HepG2 (cell line): ENCODE measurements around the gene S1PR2. TPM values are rescaled to one million over a fixed set of nuclear protein-coding genes. Genes with fewer than 3 reads are reported as not detected.

Source experiments
- CBFB ChIP-seq: sonication (generic); formaldehyde crosslinking; IDR thresholded peaks from 2 replicates; pipeline ENCODE4 v1.4.0; 2020; ENCODE audit warnings: missing genetic modification reagents
- ETV5 ChIP-seq: IDR thresholded peaks from 2 replicates; pipeline ENCODE4 v1.6.1; 2018; ENCODE audit warnings: missing biosample characterization, missing genetic modification reagents, inconsistent platforms, borderline replicate concordance
- HOXA7 ChIP-seq: sonication (generic); formaldehyde crosslinking; IDR thresholded peaks from 2 replicates; pipeline ENCODE4 v1.8.1; 2022; ENCODE audit warnings: mild to moderate bottlenecking, missing genetic modification reagents, moderate library complexity
- KDM6A ChIP-seq: IDR thresholded peaks from 2 replicates; pipeline ENCODE4 v1.6.1; 2016; ENCODE audit warnings: low read depth
- NONO ChIP-seq, 2 experiments: fragments of 450-650 bp in 1 of 2; sonication (generic) in 1 of 2; formaldehyde crosslinking in 1 of 2; IDR thresholded peaks in 1 of 2; conservative IDR thresholded peaks in 1 of 2; 2 replicates each; pipeline versions ENCODE4 v1.6.1 to v1.8.0; 2017 to 2022; ENCODE audit warnings: mild to moderate bottlenecking in 1 of 2, missing genetic modification reagents in 1 of 2, moderate library complexity in 1 of 2
- ZBTB42 ChIP-seq: sonication (generic); formaldehyde crosslinking; IDR thresholded peaks from 2 replicates; pipeline ENCODE4 v1.5.0; 2020; ENCODE audit warnings: mild to moderate bottlenecking, missing genetic modification reagents
- ZFX ChIP-seq: sonication (generic); formaldehyde crosslinking; IDR thresholded peaks from 2 replicates; pipeline ENCODE4 v1.4.0; 2020; ENCODE audit warnings: mild to moderate bottlenecking, low read depth, missing genetic modification reagents, moderate library complexity
- ZHX2 ChIP-seq, 2 experiments: sonication (generic) in 1 of 2; formaldehyde crosslinking in 1 of 2; IDR thresholded peaks; 2 replicates each; pipeline versions ENCODE4 v1.6.1 to v1.9.0; 2014 to 2022; ENCODE audit warnings: antibody characterized with exemption in 1 of 2, borderline replicate concordance in 1 of 2, inconsistent platforms in 1 of 2, low read depth in 1 of 2, missing genetic modification reagents in 1 of 2
- ZNF282 ChIP-seq: fragments of 450-650 bp; IDR thresholded peaks from 2 replicates; pipeline ENCODE4 v1.6.1; 2018; ENCODE audit not compliant: partially characterized antibody
- ZNF407 ChIP-seq: sonication (generic); formaldehyde crosslinking; IDR thresholded peaks from one replicate; pipeline ENCODE4 v1.5.1; 2020; ENCODE audit warnings: mild to moderate bottlenecking, missing genetic modification reagents; ENCODE audit errors: not compliant biosample characterization
- ZNF430 ChIP-seq: sonication (generic); formaldehyde crosslinking; IDR thresholded peaks from 2 replicates; pipeline ENCODE4 v1.9.0; 2021; ENCODE audit warnings: mild to moderate bottlenecking, missing genetic modification reagents
- ZNF563 ChIP-seq: sonication (generic); formaldehyde crosslinking; IDR thresholded peaks from 2 replicates; pipeline ENCODE4 v1.8.0; 2022; ENCODE audit warnings: mild to moderate bottlenecking, moderate library complexity, missing genetic modification reagents
- ZNF768 ChIP-seq: sonication (generic); formaldehyde crosslinking; IDR thresholded peaks from 2 replicates; pipeline ENCODE4 v1.4.0; 2020; ENCODE audit warnings: missing genetic modification reagents
- ZSCAN31 ChIP-seq: sonication (generic); formaldehyde crosslinking; IDR thresholded peaks from 2 replicates; pipeline ENCODE4 v1.5.0; 2020; ENCODE audit warnings: low read depth, mild to moderate bottlenecking, missing genetic modification reagents
- polyA plus RNA-seq, 8 experiments: library from polyadenylated mRNA; depleted of rRNA in 3 of 8; stranded (reverse) in 7 of 8; unstranded in 1 of 8; fragments of >200 nt; fragmentation: Illumina TruSeq in 4 of 8; extraction: Trizol in 4 of 8; gene quantifications; 2 replicates each; pipeline versions ENCODE4 v1.2.1 to v1.2.3, GENCODE V29; 2011 to 2016; ENCODE audit warnings: low read depth in 4 of 8, missing spikeins in 1 of 8, mixed read lengths in 1 of 8; ENCODE audit not compliant: insufficient read depth in 1 of 8
- total RNA-seq, 5 experiments: library from RNA; depleted of rRNA; stranded (reverse); fragments of >200 nt; fragmentation: Illumina TruSeq; extraction: Trizol; gene quantifications; 2 replicates each; pipeline ENCODE4 v1.2.3, GENCODE V29; 2016; ENCODE audit warnings: low read depth in 1 of 5

Gene S1PR2
- total and polyA plus RNA-seq, 2 of the 13 experiments (the other 11 are each of a cell fraction or from before 2014, with no cell fraction given): 0.91 to 1.3 TPM

- TF ChIP-seq ZBTB42 (peak; percentile 78; the same call in 1 of the 2 replicates), ZNF430 (CRISPR knock-in tag) (peak; percentile 72), ZNF563 (CRISPR knock-in tag) (peak; percentile 36; the same call in 1 of the 2 replicates), ZNF768 (CRISPR knock-in tag) (peak; percentile 9; the same call in 1 of the 2 replicates), ETV5 (CRISPR knock-in tag) (0 out of 2 replicates have a peak, but pooled peaks have one; percentile 13), ZSCAN31 (CRISPR knock-in tag) (0 out of 2 replicates have a peak, but pooled peaks have one; percentile 24), ZFX (CRISPR knock-in tag) (peak; percentile 56; the same call in 1 of the 2 replicates), ZHX2 (IDR thresholded peaks at IDR 0.05; ENCODE audit: low read depth) (no peak), ZHX2 (CRISPR knock-in tag; IDR thresholded peaks at IDR 0.05; ENCODE audit: borderline replicate concordance) (no peak), NONO (IDR thresholded peaks at IDR 0.05) (no peak), NONO (CRISPR knock-in tag; conservative IDR thresholded peaks at IDR 0.05) (peak; percentile 4; the same call in 1 of the 2 replicates), CBFB (CRISPR knock-in tag) (0 out of 2 replicates have a peak, but pooled peaks have one; percentile 26), HOXA7 (CRISPR knock-in tag) (no peak), KDM6A (CRISPR knock-in tag) (no peak), ZNF282 (no peak), ZNF407 (CRISPR knock-in tag) (peak; percentile 34)
Observed at GRCh38 chr19:10230861-10231611, at the start of gene S1PR2 (continued).
